HepG2 (cell line): ENCODE results near the gene SIRT1. TPM values are rescaled to one million over a fixed set of nuclear protein-coding genes. Genes with fewer than 3 reads are reported as not detected.

Source experiments
- ATAC-seq: fragments of 200-7000 bp; cut with Tn5 transposase; 3 replicates; pipeline ENCODE4 v1.9.1; 2020; ENCODE audit warnings: mild to moderate bottlenecking, moderate library complexity
- BruUV-seq: library from RNA; stranded (reverse); fragments of 400-500 nt; replicated peaks from 2 replicates; lab custom pipeline; 2021; lab: Mats Ljungman, UMichigan
- CTCF ChIA-PET: fragments of 300-600 bp; formaldehyde crosslinking; extraction: SDS; loops from one replicate; lab custom pipeline; 2021; ENCODE audit warnings: low total read pairs, inconsistent platforms, low intra/inter-chr PET ratio; lab: Yijun Ruan, JAX
- POLR2A ChIA-PET: fragments of 350-600 bp; sonication (Branson Sonifier 250); formaldehyde crosslinking; loops from one replicate; lab custom pipeline; 2020; ENCODE audit warnings: antibody characterized with exemption, inconsistent platforms; lab: Yijun Ruan, JAX
- DNase-seq: peaks from one replicate; pipeline ENCODE4 v3.0.0-alpha.2; 2015; ENCODE audit warnings: low spot score
- FAIRE-seq: peaks from 3 replicates; lab custom pipeline; 2011; peaks lifted over from hg19 to GRCh38; lab: Jason Lieb, UNC
- H2AFZ ChIP-seq: one replicate; pipeline ENCODE4 v1.6.1; 2011; ENCODE audit warnings: low read length, inconsistent platforms
- H3K27ac ChIP-seq: fragments of 300-600 bp; 3 replicates; pipeline ENCODE4 v1.8.0; 2011; ENCODE audit warnings: mixed run types, mild to moderate bottlenecking, mixed read lengths, low read length, inconsistent platforms; ENCODE audit not compliant: insufficient read depth; ENCODE audit errors: extremely low read length
- H3K27me3 ChIP-seq, 2 experiments: fragments of 200-600 bp in 1 of 2; 2 replicates in 1 of 2; 3 replicates in 1 of 2; pipeline versions ENCODE4 v1.6.0 to v1.8.0; 2011; ENCODE audit warnings: low read length in 2 of 2, mild to moderate bottlenecking in 2 of 2, moderate library complexity in 2 of 2, inconsistent platforms in 1 of 2; ENCODE audit not compliant: insufficient read depth in 2 of 2, control insufficient read depth in 1 of 2
- H3K36me3 ChIP-seq, 2 experiments: fragments of 200-600 bp in 1 of 2; replicated peaks in 1 of 2; 2 replicates in 1 of 2; 3 replicates in 1 of 2; pipeline versions ENCODE4 v1.5.1 to v1.8.0; 2011; ENCODE audit warnings: low read length in 2 of 2, inconsistent platforms in 1 of 2; ENCODE audit not compliant: insufficient read depth in 2 of 2, control insufficient read depth in 1 of 2
- H3K4me1 ChIP-seq: 2 replicates; pipeline ENCODE4 v1.5.1; 2012; ENCODE audit warnings: low read length, inconsistent platforms; ENCODE audit not compliant: insufficient read depth
- H3K4me2 ChIP-seq: 2 replicates; pipeline ENCODE4 v1.6.0; 2011; ENCODE audit warnings: low read depth, low read length, inconsistent platforms
- H3K4me3 ChIP-seq, 3 experiments: fragments of 200-600 bp in 1 of 3; sonication (generic), shearing (Covaris generic) in 1 of 3; replicated peaks in 1 of 3; 2 replicates each; pipeline ENCODE4 v1.5.1; 2011 to 2016; ENCODE audit warnings: low read length in 3 of 3, inconsistent platforms in 2 of 3, low read depth in 2 of 3, mild to moderate bottlenecking in 2 of 3, control low read depth in 1 of 3, mixed read lengths in 1 of 3; ENCODE audit not compliant: insufficient read depth in 1 of 3
- H3K79me2 ChIP-seq: one replicate; pipeline ENCODE4 v1.6.1; 2011; ENCODE audit warnings: low read length, inconsistent platforms; ENCODE audit not compliant: insufficient read depth
- H3K9ac ChIP-seq: 2 replicates; pipeline ENCODE4 v1.6.0; 2011; ENCODE audit warnings: mild to moderate bottlenecking, low read depth, low read length, inconsistent platforms; ENCODE audit not compliant: insufficient read depth
- H3K9me3 ChIP-seq: 2 replicates; pipeline ENCODE4 v1.5.1; 2012; ENCODE audit warnings: mild to moderate bottlenecking, low read length
- H4K20me1 ChIP-seq: 2 replicates; pipeline ENCODE4 v1.6.0; 2011; ENCODE audit warnings: inconsistent platforms, mild to moderate bottlenecking, low read length, moderate library complexity; ENCODE audit not compliant: insufficient read depth
- ATF2 ChIP-seq: sonication (generic); formaldehyde crosslinking; IDR thresholded peaks from 2 replicates; pipeline ENCODE4 v1.4.0; 2020; ENCODE audit warnings: missing genetic modification reagents
- ATF4 ChIP-seq, 2 experiments: fragments of 450-650 bp in 1 of 2; sonication (generic) in 1 of 2; formaldehyde crosslinking; IDR thresholded peaks; 2 replicates each; pipeline versions ENCODE4 v1.5.0 to v1.8.0; 2020 to 2022; ENCODE audit warnings: mild to moderate bottlenecking in 1 of 2, missing genetic modification reagents in 1 of 2
- HOMEZ ChIP-seq: IDR thresholded peaks from 2 replicates; pipeline ENCODE4 v1.6.1; 2016; ENCODE audit warnings: low read depth
- KLF15 ChIP-seq: sonication (generic); formaldehyde crosslinking; IDR thresholded peaks from 2 replicates; pipeline ENCODE4 v1.8.1; 2023; ENCODE audit warnings: borderline replicate concordance, mild to moderate bottlenecking, inconsistent platforms, missing genetic modification reagents, mixed read lengths
- PCBP1 ChIP-seq: fragments of 200-400 bp; formaldehyde crosslinking; IDR thresholded peaks from 2 replicates; pipeline ENCODE4 v1.6.1; 2017; ENCODE audit warnings: mild to moderate bottlenecking, low read depth, low read length, borderline replicate concordance
- PHF21A ChIP-seq: sonication (generic); formaldehyde crosslinking; IDR thresholded peaks from 2 replicates; pipeline ENCODE4 v1.5.0; 2020; ENCODE audit warnings: mild to moderate bottlenecking, missing genetic modification reagents
- RCOR2 ChIP-seq: IDR thresholded peaks from 2 replicates; pipeline ENCODE4 v1.6.1; 2016; ENCODE audit warnings: missing biosample characterization, missing genetic modification reagents
- SYNCRIP ChIP-seq: fragments of 200-400 bp; formaldehyde crosslinking; IDR thresholded peaks from 2 replicates; pipeline ENCODE4 v1.6.1; 2018; ENCODE audit warnings: mild to moderate bottlenecking, low read depth, low read length; ENCODE audit not compliant: insufficient read depth
- ZNF549 ChIP-seq: sonication (generic); formaldehyde crosslinking; IDR thresholded peaks from 2 replicates; pipeline ENCODE4 v1.5.0; 2020; ENCODE audit warnings: missing genetic modification reagents
- ZNF580 ChIP-seq: IDR thresholded peaks from 2 replicates; pipeline ENCODE4 v1.6.1; 2016; ENCODE audit warnings: low read depth, borderline replicate concordance
- ZNF652 ChIP-seq: IDR thresholded peaks from 2 replicates; pipeline ENCODE4 v1.6.1; 2016; ENCODE audit warnings: low read depth, borderline replicate concordance
- ZSCAN20 ChIP-seq: sonication (generic); formaldehyde crosslinking; IDR thresholded peaks from 2 replicates; pipeline ENCODE4 v1.4.0; 2020; ENCODE audit warnings: missing genetic modification reagents, mild to moderate bottlenecking, borderline replicate concordance
- WGBS: methylation state at CpG from one replicate; pipeline ENCODE4 v1.1.6; 2017; ENCODE audit warnings: low lambda C conversion rate; 5-methylcytosine and 5-hydroxymethylcytosine counted together
- in situ Hi-C: cut with HindIII; loops from 2 replicates; pipeline ENCODE4 v1.10.0; 2017; ENCODE audit warnings: low pct_unique_long_range_greater_than_20kb; ENCODE audit not compliant: extremely low pct_ligation_motif_present
- intact Hi-C: fragments of 100-400 bp; cut with micrococcal nuclease; formaldehyde crosslinking; loops from one replicate; pipeline ENCODE4 v1.10.0; 2022; ENCODE audit not compliant: unreplicated experiment
- polyA plus RNA-seq, 8 experiments: library from polyadenylated mRNA; depleted of rRNA in 3 of 8; stranded (reverse) in 7 of 8; unstranded in 1 of 8; fragments of >200 nt; fragmentation: Illumina TruSeq in 4 of 8; extraction: Trizol in 4 of 8; gene quantifications; 2 replicates each; pipeline versions ENCODE4 v1.2.1 to v1.2.3, GENCODE V29; 2011 to 2016; ENCODE audit warnings: low read depth in 4 of 8, missing spikeins in 1 of 8, mixed read lengths in 1 of 8; ENCODE audit not compliant: insufficient read depth in 1 of 8
- total RNA-seq, 5 experiments: library from RNA; depleted of rRNA; stranded (reverse); fragments of >200 nt; fragmentation: Illumina TruSeq; extraction: Trizol; gene quantifications; 2 replicates each; pipeline ENCODE4 v1.2.3, GENCODE V29; 2016; ENCODE audit warnings: low read depth in 1 of 5

The SIRT1 gene
- total and polyA plus RNA-seq, 2 of the 13 experiments (the other 11 are each of a cell fraction or from before 2014, with no cell fraction given): 9.4 to 10.2 TPM

GRCh38 chr10:67878133-67878532 lies 6.3 kb upstream of the SIRT1 start:
- CTCF ChIA-PET: no interaction called here
- ATAC-seq (no peak), FAIRE-seq (no peak)

GRCh38 chr10:67883710-67884312 lies 645 bp upstream of the SIRT1 start:
- in situ Hi-C loops (no loop called here), intact Hi-C loops (no loop called here)
- POLR2A ChIA-PET: interaction anchor here (0.7 to 1.2 kb wide), 5 partner anchors 22 to 81 kb away, joined by 3 to 4 read pairs (median 3); no protein-coding TSS in a partner anchor
- Histone ChIP-seq H2AFZ (peak overlapping the region; percentile 98), H4K20me1 (peaks cover 8% of the 10 kb centered on the region; the same call in 1 of the 2 replicates), H3K9me3 (no peaks in the 10 kb centered on the region), H3K79me2 (peaks cover 31% of the 10 kb centered on the region), H3K27ac (peak overlapping the region; percentile 75), H3K27me3 (no peaks in the 10 kb centered on the region; a peak in 1 of 5 replicates), H3K4me1 (peaks cover 35% of the 10 kb centered on the region), H3K9ac (peak overlapping the region; percentile 75), H3K36me3 (peaks cover 1 to 10% of the 10 kb centered on the region in 2 experiments; a peak in 3 of 5 replicates), H3K4me2 (peak overlapping the region; percentile 95), H3K4me3 (peak overlapping the region; percentile 53 to 88 (median 76); a peak in 5 of 6 replicates)
- ATAC-seq: peak; percentile 27
- BruUV-seq: TSS peak; percentile 82
- WGBS: 8% methylated on average over 13 of the region's 13 CpGs
- CTCF ChIA-PET: no interaction called here
- no peak for DNase-seq
- FAIRE-seq: no peak
- TF ChIP-seq ZSCAN20 (no peak), ZNF549 (CRISPR knock-in tag) (no peak), RCOR2 (CRISPR knock-in tag) (0 out of 2 replicates have a peak, but pooled peaks have one; percentile 15), SYNCRIP (no peak), HOMEZ (no peak), PHF21A (CRISPR knock-in tag) (0 out of 2 replicates have a peak, but pooled peaks have one; percentile 10), ATF4 (CRISPR knock-in tag; IDR thresholded peaks at IDR 0.05) (no peak), ATF2 (CRISPR knock-in tag) (no peak), ZNF652 (CRISPR knock-in tag) (peak; percentile 88; the same call in 1 of the 2 replicates), ZNF580 (CRISPR knock-in tag) (no peak)

More at GRCh38 chr10:67878133-67878532, 6.3 kb upstream of the SIRT1 start:
- intact Hi-C loops: no loop called here
- 38% methylated on average over 7 of the region's 7 CpGs for WGBS
- Histone ChIP-seq H3K4me3 (no peak overlapping the region), H2AFZ (no peak overlapping the region), H3K36me3 (no peaks in the 10 kb centered on the region), H3K27ac (no peak overlapping the region), H3K9ac (no peak overlapping the region), H3K4me2 (no peak overlapping the region), H4K20me1 (no peaks in the 10 kb centered on the region), H3K79me2 (no peaks in the 10 kb centered on the region), H3K4me1 (no peaks in the 10 kb centered on the region; the same call in 1 of the 2 replicates), H3K27me3 (no peaks in the 10 kb centered on the region), H3K9me3 (no peaks in the 10 kb centered on the region)
- no TSS peak for BruUV-seq
- in situ Hi-C loops: no loop called here
- DNase-seq: no peak
- TF ChIP-seq PCBP1 (no peak), KLF15 (CRISPR knock-in tag) (no peak)
- POLR2A ChIA-PET: interaction anchor here (0.7 kb wide), 1 partner anchor 10 kb away, joined by 3 read pairs; no protein-coding TSS in a partner anchor
